H9 (cell line): Measurements from ENCODE around the gene CFAP57. TPM values are rescaled to one million over a fixed set of nuclear protein-coding genes. Genes with fewer than 3 reads are reported as not detected.

Source experiments
- DNase-seq: peaks from one replicate; pipeline ENCODE4 v3.0.0-alpha.2; 2017
- H2AFZ ChIP-seq: one replicate; pipeline ENCODE4 v1.6.1; 2013; ENCODE audit warnings: mild to moderate bottlenecking, low read length, control low read depth, moderate library complexity
- H2AK5ac ChIP-seq: 2 replicates; pipeline ENCODE4 v1.6.1; 2013; ENCODE audit warnings: low read length, control low read depth, mixed read lengths; ENCODE audit not compliant: insufficient read length
- H2BK120ac ChIP-seq: one replicate; pipeline ENCODE4 v1.6.1; 2013; ENCODE audit warnings: low read depth, mild to moderate bottlenecking, low read length, control low read depth, inconsistent platforms; ENCODE audit not compliant: poor library complexity, severe bottlenecking
- H2BK12ac ChIP-seq: 2 replicates; pipeline ENCODE4 v1.6.1; 2013; ENCODE audit warnings: low read length, control low read depth, mixed read lengths, low read depth; ENCODE audit not compliant: insufficient read length
- H2BK15ac ChIP-seq: 2 replicates; pipeline ENCODE4 v1.6.1; 2013; ENCODE audit warnings: low read depth, low read length, control low read depth
- H2BK20ac ChIP-seq: one replicate; pipeline ENCODE4 v1.6.1; 2013; ENCODE audit warnings: low read depth, mild to moderate bottlenecking, low read length, control low read depth, inconsistent platforms; ENCODE audit not compliant: poor library complexity, severe bottlenecking
- H2BK5ac ChIP-seq: 2 replicates; pipeline ENCODE4 v1.6.1; 2013; ENCODE audit warnings: low read length, control low read depth, mixed read lengths; ENCODE audit not compliant: insufficient read length
- H3K14ac ChIP-seq: 2 replicates; pipeline ENCODE4 v1.6.1; 2013; ENCODE audit warnings: low read length, control low read depth; ENCODE audit not compliant: insufficient read depth
- H3K18ac ChIP-seq: 2 replicates; pipeline ENCODE4 v1.6.1; 2013; ENCODE audit warnings: low read depth, mild to moderate bottlenecking, mixed read lengths, low read length, control low read depth; ENCODE audit not compliant: insufficient read length
- H3K23ac ChIP-seq: 2 replicates; pipeline ENCODE4 v1.6.1; 2013; ENCODE audit warnings: low read length, control low read depth, mixed read lengths, low read depth; ENCODE audit not compliant: insufficient read length
- H3K23me2 ChIP-seq: 2 replicates; pipeline ENCODE4 v1.6.1; 2013; ENCODE audit warnings: low read depth, mild to moderate bottlenecking, mixed read lengths, low read length, control low read depth; ENCODE audit not compliant: insufficient read length, poor library complexity, severe bottlenecking
- H3K27ac ChIP-seq: 2 replicates; pipeline ENCODE4 v1.5.1; 2013; ENCODE audit warnings: low read length, control low read depth, mixed read lengths, low read depth; ENCODE audit not compliant: insufficient read length
- H3K27me3 ChIP-seq: 2 replicates; pipeline ENCODE4 v1.6.1; 2013; ENCODE audit warnings: low read length, control low read depth, inconsistent platforms; ENCODE audit not compliant: insufficient read depth
- H3K4ac ChIP-seq: 2 replicates; pipeline ENCODE4 v1.6.1; 2013; ENCODE audit warnings: low read depth, mild to moderate bottlenecking, control low read depth, inconsistent platforms, low read length, moderate library complexity
- H3K4me1 ChIP-seq: 2 replicates; pipeline ENCODE4 v1.6.1; 2013; ENCODE audit warnings: low read length, control low read depth, inconsistent platforms; ENCODE audit not compliant: insufficient read depth
- H3K4me2 ChIP-seq: 2 replicates; pipeline ENCODE4 v1.6.1; 2013; ENCODE audit warnings: low read length, control low read depth, mixed read lengths; ENCODE audit not compliant: insufficient read length, insufficient read depth
- H3K56ac ChIP-seq: 2 replicates; pipeline ENCODE4 v1.6.1; 2013; ENCODE audit warnings: low read depth, mild to moderate bottlenecking, mixed read lengths, low read length, control low read depth; ENCODE audit not compliant: insufficient read length
- H3K79me1 ChIP-seq: 2 replicates; pipeline ENCODE4 v1.6.1; 2013; ENCODE audit warnings: low read depth, mild to moderate bottlenecking, moderate library complexity, low read length, control low read depth, inconsistent platforms; ENCODE audit not compliant: insufficient read depth, poor library complexity, severe bottlenecking
- H3K79me2 ChIP-seq: 2 replicates; pipeline ENCODE4 v1.6.1; 2013; ENCODE audit warnings: low read length, control low read depth, inconsistent platforms; ENCODE audit not compliant: insufficient read depth
- H3K9ac ChIP-seq: 2 replicates; pipeline ENCODE4 v1.6.1; 2013; ENCODE audit warnings: low read length, control low read depth, mixed read lengths; ENCODE audit not compliant: insufficient read length; ENCODE audit errors: extremely low read depth
- H3K9me3 ChIP-seq: one replicate; pipeline ENCODE4 v1.6.1; 2013; ENCODE audit warnings: low read depth, low read length, inconsistent platforms; ENCODE audit not compliant: control insufficient read depth
- H3T11ph ChIP-seq: one replicate; pipeline ENCODE4 v1.6.1; 2013; ENCODE audit warnings: mild to moderate bottlenecking, low read length, control low read depth, inconsistent platforms
- H4K20me1 ChIP-seq: one replicate; pipeline ENCODE4 v1.6.1; 2013; ENCODE audit not compliant: control insufficient read depth, insufficient read length, insufficient read depth
- H4K5ac ChIP-seq: 2 replicates; pipeline ENCODE4 v1.6.1; 2013; ENCODE audit warnings: low read depth, mild to moderate bottlenecking, mixed read lengths, low read length, control low read depth; ENCODE audit not compliant: insufficient read length
- H4K8ac ChIP-seq: replicated peaks from 2 replicates; pipeline ENCODE4 v1.6.1; 2013; ENCODE audit warnings: low read length, control low read depth, mixed read lengths, low read depth; ENCODE audit not compliant: insufficient read length
- H4K91ac ChIP-seq: 2 replicates; pipeline ENCODE4 v1.6.1; 2013; ENCODE audit warnings: low read depth, mild to moderate bottlenecking, moderate library complexity, mixed read lengths, low read length, control low read depth; ENCODE audit not compliant: insufficient read length
- H3K27ac Mint-ChIP-seq, 3 experiments: 2 replicates in 2 of 3; 3 replicates in 1 of 3; pipeline ENCODE4 v1.8.0; 2020 to 2021; ENCODE audit warnings: mixed read lengths in 3 of 3, mild to moderate bottlenecking in 1 of 3, moderate library complexity in 1 of 3
- H3K27me3 Mint-ChIP-seq: 2 replicates; pipeline ENCODE4 v1.8.0; 2021; ENCODE audit warnings: low read depth, mild to moderate bottlenecking, moderate library complexity, mixed read lengths
- H3K36me3 Mint-ChIP-seq, 3 experiments: 2 replicates in 2 of 3; 3 replicates in 1 of 3; pipeline ENCODE4 v1.8.0; 2020 to 2021; ENCODE audit warnings: low read depth in 3 of 3, mixed read lengths in 3 of 3; ENCODE audit not compliant: insufficient read depth in 1 of 3
- H3K4me1 Mint-ChIP-seq, 2 experiments: 2 replicates each; pipeline ENCODE4 v1.8.0; 2020; ENCODE audit warnings: mixed read lengths in 2 of 2
- H3K4me3 Mint-ChIP-seq, 2 experiments: 2 replicates in 1 of 2; 3 replicates in 1 of 2; pipeline ENCODE4 v1.8.0; 2020 to 2021; ENCODE audit warnings: mild to moderate bottlenecking in 2 of 2, mixed read lengths in 2 of 2, moderate library complexity in 1 of 2
- H3K9me3 Mint-ChIP-seq, 2 experiments: 2 replicates in 1 of 2; 3 replicates in 1 of 2; pipeline ENCODE4 v1.8.0; 2020; ENCODE audit warnings: mild to moderate bottlenecking in 2 of 2, mixed read lengths in 2 of 2, moderate library complexity in 1 of 2
- CTCF ChIP-seq: fragments of 200-600 bp; sonication (generic); conservative IDR thresholded peaks from 3 replicates; pipeline ENCODE4 v1.8.0; 2021; ENCODE audit warnings: antibody characterized with exemption, mild to moderate bottlenecking
- WGBS: extraction: QIAGEN DNeasy Blood & Tissue Kit; methylation state at CpG from one replicate; pipeline ENCODE4 v1.1.7; 2013; ENCODE audit warnings: missing lambda C conversion rate, low lambda C conversion rate, mixed read lengths; ENCODE audit not compliant: insufficient read length; ENCODE audit errors: extremely low coverage; 5-methylcytosine and 5-hydroxymethylcytosine counted together
- total RNA-seq: library from RNA; stranded (reverse); gene quantifications from 2 replicates; pipeline ENCODE4 v1.2.1, GENCODE V29; 2021

The CFAP57 gene
- total RNA-seq, 1 experiment from 2014 or later = 0.33 TPM

- H3K14ac ChIP-seq = no peak overlapping the region
- no peak overlapping the region for H2BK20ac ChIP-seq
- no peak overlapping the region for H3K4me2 ChIP-seq
- H3K9ac ChIP-seq = no peak overlapping the region
- peaks cover 8% of the 10 kb centered on the region for H3K27me3 Mint-ChIP-seq
- H2BK120ac ChIP-seq = no peak overlapping the region
- H2AFZ ChIP-seq = no peak overlapping the region
- no peaks in the 10 kb centered on the region for H3K4me1 ChIP-seq
- no peaks in the 10 kb centered on the region for H3K9me3 Mint-ChIP-seq
- H3K18ac ChIP-seq = no peak overlapping the region
- H4K91ac ChIP-seq = no peak overlapping the region
- H2AK5ac ChIP-seq = no peak overlapping the region
- H4K20me1 ChIP-seq = no peaks in the 10 kb centered on the region
- H3K27ac ChIP-seq = no peak overlapping the region
- no peak overlapping the region for H3K23ac ChIP-seq
- H3K9me3 ChIP-seq = no peaks in the 10 kb centered on the region
- H3K56ac ChIP-seq = no peak overlapping the region
- no peak overlapping the region for H4K8ac ChIP-seq
- H3K4ac ChIP-seq = no peak overlapping the region
- DNase-seq = no peak
- H3K4me1 Mint-ChIP-seq = peaks cover 0 to 2% of the 10 kb centered on the region in 2 experiments; a peak in 1 of 4 replicates
- no peaks in the 10 kb centered on the region for H3K79me2 ChIP-seq
- H3K79me1 ChIP-seq = no peaks in the 10 kb centered on the region
- no peaks in the 10 kb centered on the region for H3K27me3 ChIP-seq
- H2BK5ac ChIP-seq = no peak overlapping the region
- no CpG with 5 or more reads among the region's 1 CpG for WGBS
- no peak overlapping the region; a peak in 1 of 5 replicates for H3K4me3 Mint-ChIP-seq
- H3K27ac Mint-ChIP-seq = no peak overlapping the region
- H2BK12ac ChIP-seq = no peak overlapping the region
- no peak overlapping the region for H4K5ac ChIP-seq
- no peaks in the 10 kb centered on the region for H3K36me3 Mint-ChIP-seq
- H3T11ph ChIP-seq = no peak overlapping the region
- no peak overlapping the region for H2BK15ac ChIP-seq
- TF ChIP-seq CTCF = no peak
- H3K23me2 ChIP-seq = no peaks in the 10 kb centered on the region
These were observed 49.7 kb downstream of the CFAP57 start for GRCh38 chr1:43221797-43222196.
